K562 (cell line): ENCODE data around the gene TMEM86B. TPM values are rescaled to one million over a fixed set of nuclear protein-coding genes. Genes with fewer than 3 reads are reported as not detected.

Experiments
- ATAC-seq: fragments of 200-7000 bp; cut with Tn5 transposase; 3 replicates; pipeline ENCODE4 v1.9.1; 2020; ENCODE audit warnings: moderate library complexity
- BruUV-seq: library from RNA; stranded (reverse); fragments of 400-500 nt; replicated peaks from 2 replicates; lab custom pipeline; 2021; lab: Mats Ljungman, UMichigan
- CTCF ChIA-PET: fragments of 300-600 bp; formaldehyde crosslinking; extraction: SDS; loops from one replicate; lab custom pipeline; 2021; ENCODE audit warnings: low intra/inter-chr PET ratio; lab: Yijun Ruan, JAX
- POLR2A ChIA-PET: fragments of 300-600, 350-650 bp; sonication (Branson Sonifier 250); formaldehyde crosslinking; extraction: SDS; loops from one replicate; lab custom pipeline; 2021; ENCODE audit warnings: antibody characterized with exemption, inconsistent platforms; lab: Yijun Ruan, JAX
- DNase-seq, 4 experiments: peaks; one replicate each; pipeline versions ENCODE4 v3.0.0 to v3.0.0-alpha.2; 2011 to 2018; ENCODE audit warnings: low spot score in 3 of 4, mixed read lengths in 3 of 4; ENCODE audit errors: extremely low read depth in 1 of 4
- FAIRE-seq: peaks from 2 replicates; lab custom pipeline; 2011; peaks lifted over from hg19 to GRCh38; lab: Jason Lieb, UNC
- H2AFZ ChIP-seq: 2 replicates; pipeline ENCODE4 v1.6.0; 2011; ENCODE audit warnings: low read depth, low read length, control low read depth, inconsistent platforms
- H3K27ac ChIP-seq: fragments of 200-600 bp; 3 replicates; pipeline ENCODE4 v1.8.0; 2011; ENCODE audit warnings: low read depth, mild to moderate bottlenecking, control low read depth, inconsistent platforms, low read length, moderate library complexity, mixed read lengths; ENCODE audit errors: extremely low read depth
- H3K27me3 ChIP-seq, 2 experiments: fragments of 300-600 bp in 1 of 2; 2 replicates in 1 of 2; 3 replicates in 1 of 2; pipeline versions ENCODE4 v1.6.0 to v1.8.0; 2011; ENCODE audit warnings: inconsistent platforms in 2 of 2, low read length in 2 of 2, mild to moderate bottlenecking in 1 of 2, mixed read lengths in 1 of 2, moderate library complexity in 1 of 2; ENCODE audit not compliant: control insufficient read depth in 2 of 2, insufficient read depth in 2 of 2
- H3K36me3 ChIP-seq: fragments of 300-600 bp; 3 replicates; pipeline ENCODE4 v1.8.0; 2011; ENCODE audit warnings: mild to moderate bottlenecking, low read length, inconsistent platforms; ENCODE audit not compliant: control insufficient read depth, insufficient read depth
- H3K4me1 ChIP-seq, 2 experiments: fragments of 200-600 bp in 1 of 2; replicated peaks in 1 of 2; 2 replicates in 1 of 2; 3 replicates in 1 of 2; pipeline versions ENCODE4 v1.5.1 to v1.8.0; 2011; ENCODE audit warnings: inconsistent platforms in 2 of 2, low read length in 2 of 2, mild to moderate bottlenecking in 1 of 2, mixed read lengths in 1 of 2, moderate library complexity in 1 of 2; ENCODE audit not compliant: control insufficient read depth in 2 of 2, insufficient read depth in 2 of 2
- H3K4me2 ChIP-seq: 2 replicates; pipeline ENCODE4 v1.6.1; 2011; ENCODE audit warnings: low read length, control low read depth, inconsistent platforms, mixed read lengths; ENCODE audit not compliant: insufficient read depth
- H3K4me3 ChIP-seq: fragments of 200-600 bp; sonication (generic), shearing (Covaris generic); 2 replicates; pipeline ENCODE4 v1.5.1; 2016; ENCODE audit warnings: control low read depth, inconsistent platforms
- H3K79me2 ChIP-seq: fragments of 200-600 bp; 3 replicates; pipeline ENCODE4 v1.8.0; 2011; ENCODE audit warnings: low read length, inconsistent platforms; ENCODE audit not compliant: control insufficient read depth, insufficient read depth
- H3K9ac ChIP-seq, 2 experiments: 2 replicates each; pipeline versions ENCODE4 v1.6.0 to v1.6.1; 2011; ENCODE audit warnings: low read depth in 2 of 2, low read length in 2 of 2, control low read depth in 1 of 2, inconsistent platforms in 1 of 2, mild to moderate bottlenecking in 1 of 2, mixed read lengths in 1 of 2; ENCODE audit not compliant: insufficient read depth in 1 of 2
- H3K9me1 ChIP-seq: one replicate; pipeline ENCODE4 v1.6.0; 2011; ENCODE audit warnings: inconsistent platforms, mild to moderate bottlenecking, low read length, moderate library complexity; ENCODE audit not compliant: control insufficient read depth, insufficient read depth
- H3K9me3 ChIP-seq: replicated peaks from 2 replicates; pipeline ENCODE4 v1.5.1; 2011; ENCODE audit warnings: low read depth, low read length, inconsistent platforms; ENCODE audit not compliant: control insufficient read depth, insufficient read depth
- H4K20me1 ChIP-seq: replicated peaks from 2 replicates; pipeline ENCODE4 v1.6.1; 2011; ENCODE audit warnings: low read length, inconsistent platforms, mixed read lengths; ENCODE audit not compliant: control insufficient read depth, insufficient read depth
- ARID1B ChIP-seq: fragments of 450-650 bp; IDR thresholded peaks from 2 replicates; pipeline ENCODE4 v1.6.1; 2016; ENCODE audit warnings: antibody characterized with exemption, mild to moderate bottlenecking, inconsistent platforms
- BRD9 ChIP-seq: fragments of 450-650 bp; IDR thresholded peaks from 2 replicates; pipeline ENCODE4 v1.6.1; 2018; ENCODE audit warnings: low read depth; ENCODE audit not compliant: partially characterized antibody
- CHD1 ChIP-seq: fragments of 200-600 bp; sonication (generic); IDR thresholded peaks from one replicate; pipeline ENCODE4 v1.6.1; 2012; ENCODE audit warnings: mild to moderate bottlenecking, moderate library complexity, low read length, inconsistent platforms
- CLOCK ChIP-seq: fragments of 250-450 bp; sonication (Bioruptor Pico); IDR thresholded peaks from 2 replicates; pipeline ENCODE4 v1.4.0; 2020; ENCODE audit warnings: mild to moderate bottlenecking, moderate library complexity, borderline replicate concordance
- CREB3 ChIP-seq: fragments of 450-650 bp; conservative IDR thresholded peaks from 2 replicates; pipeline ENCODE4 v1.6.1; 2016; ENCODE audit warnings: missing genetic modification characterization, low read depth, mild to moderate bottlenecking, missing compliant biosample characterization, moderate library complexity
- ETV6 ChIP-seq, 3 experiments: fragments of 150-350 bp in 1 of 3; sonication (generic) in 1 of 3; formaldehyde crosslinking in 1 of 3; IDR thresholded peaks; 2 replicates each; pipeline versions ENCODE4 v1.6.1 to v1.8.0; 2014 to 2022; ENCODE audit warnings: borderline replicate concordance in 2 of 3, low read depth in 2 of 3, antibody characterized with exemption in 1 of 3, low read length in 1 of 3, mild to moderate bottlenecking in 1 of 3, missing genetic modification reagents in 1 of 3
- HNRNPK ChIP-seq: fragments of 200-400 bp; formaldehyde crosslinking; IDR thresholded peaks from one replicate; pipeline ENCODE4 v1.6.1; 2018; ENCODE audit warnings: mild to moderate bottlenecking, low read depth, low read length; ENCODE audit not compliant: poor library complexity, severe bottlenecking
- JUNB ChIP-seq: fragments of 450-650 bp; formaldehyde crosslinking; conservative IDR thresholded peaks from 2 replicates; pipeline ENCODE4 v1.4.0; 2020; ENCODE audit warnings: mild to moderate bottlenecking
- NFRKB ChIP-seq: fragments of 450-650 bp; IDR thresholded peaks from 2 replicates; pipeline ENCODE4 v1.6.1; 2016; ENCODE audit warnings: low read depth
- NR1H2 ChIP-seq: sonication (generic); formaldehyde crosslinking; IDR thresholded peaks from 2 replicates; pipeline ENCODE4 v1.4.0; 2020; ENCODE audit warnings: mild to moderate bottlenecking, missing genetic modification reagents
- RBM22 ChIP-seq: fragments of 200-400 bp; formaldehyde crosslinking; IDR thresholded peaks from 2 replicates; pipeline ENCODE4 v1.6.1; 2018; ENCODE audit warnings: low read length, low read depth; ENCODE audit not compliant: poor library complexity, severe bottlenecking
- THRAP3 ChIP-seq: fragments of 450-650 bp; IDR thresholded peaks from 2 replicates; pipeline ENCODE4 v1.6.1; 2016; ENCODE audit warnings: mild to moderate bottlenecking, inconsistent platforms, borderline replicate concordance
- ZBTB7A ChIP-seq: IDR thresholded peaks from 2 replicates; pipeline ENCODE4 v1.6.1; 2011; ENCODE audit warnings: low read depth, mild to moderate bottlenecking, low read length, moderate library complexity, borderline replicate concordance; ENCODE audit not compliant: control insufficient read depth
- ZNF184 ChIP-seq: sonication (generic); formaldehyde crosslinking; IDR thresholded peaks from 2 replicates; pipeline ENCODE4 v1.5.0; 2020; ENCODE audit warnings: missing genetic modification reagents
- ZNF224 ChIP-seq: sonication (generic); formaldehyde crosslinking; IDR thresholded peaks from 2 replicates; pipeline ENCODE4 v1.8.0; 2022; ENCODE audit warnings: mild to moderate bottlenecking, missing genetic modification reagents
- WGBS: fragments of 100-300 bp; shearing (Covaris generic); methylation state at CpG from one replicate; pipeline ENCODE4 v1.1.6; 2016; ENCODE audit warnings: low coverage, mixed read lengths; ENCODE audit not compliant: insufficient coverage; ENCODE audit errors: missing lambda C conversion rate; 5-methylcytosine and 5-hydroxymethylcytosine counted together
- in situ Hi-C: fragments of 300-500 bp; cut with MboI; formaldehyde crosslinking; loops from 4 replicates; pipeline ENCODE4 v1.15.0; 2018; ENCODE audit warnings: inconsistent platforms, mixed read lengths
- intact Hi-C: fragments of 100-400 bp; cut with micrococcal nuclease; formaldehyde crosslinking; loops from 2 replicates; pipeline ENCODE4 v1.14.2; 2022
- polyA plus RNA-seq, 8 experiments: library from polyadenylated mRNA; depleted of rRNA in 4 of 8; stranded (reverse) in 5 of 8; unstranded in 3 of 8; fragments of >200 nt; fragmentation: Nextera tagmentation in 2 of 8; fragmentation: Illumina TruSeq in 1 of 8; extraction: Ambion mirVana in 2 of 8; extraction: Trizol in 1 of 8; gene quantifications; 2 replicates each; pipeline versions ENCODE4 v1.2.1 to v1.2.3, GENCODE V29; 2011 to 2014; ENCODE audit warnings: inconsistent platforms in 1 of 8, missing spikeins in 1 of 8
- total RNA-seq, 7 experiments: library from RNA; depleted of rRNA in 6 of 7; stranded (reverse); fragments of >200 nt in 6 of 7; fragmentation: Illumina TruSeq in 2 of 7; extraction: Trizol in 2 of 7; gene quantifications; 2 replicates each; pipeline versions ENCODE4 v1.2.1 to v1.2.3, GENCODE V29; 2011 to 2021; ENCODE audit warnings: low replicate concordance in 1 of 7

The TMEM86B gene
- total and polyA plus RNA-seq, 9 of the 15 experiments (the other 6 are each of a cell fraction or from before 2014, with no cell fraction given): 0.28 to 7.9 (median 2.1) TPM

GRCh38 chr19:55270172-55270942 is 41.8 kb upstream of the TMEM86B start:
- ChIA-PET POLR2A (interaction anchor here (0.6 to 2.5 kb wide), 3 partner anchors 10 to 69 kb away, joined by 3 to 18 read pairs (median 4); partner anchors contain the start of genes KMT5C and PPP6R1), CTCF (no interaction called here)
- Histone ChIP-seq H3K9me3 (peaks cover 3% of the 10 kb centered on the region; the same call in 1 of the 2 replicates), H3K27ac (peak overlapping the region; percentile 23; the same call in 1 of the 3 replicates), H2AFZ (no peak overlapping the region), H3K9ac (peak overlapping the region in 1 of 2 experiments; percentile 68; a peak in 3 of 4 replicates), H3K4me1 (peaks cover 10 to 20% of the 10 kb centered on the region in 2 experiments; a peak in 4 of 5 replicates), H3K27me3 (no peaks in the 10 kb centered on the region), H3K4me2 (peak overlapping the region; percentile 53; the same call in 1 of the 2 replicates), H3K36me3 (peaks cover 40% of the 10 kb centered on the region; the same call in 2 of the 3 replicates), H4K20me1 (no peaks in the 10 kb centered on the region), H3K79me2 (0 out of 3 replicates have a peak, but pooled peaks cover 4% of the 10 kb centered on the region), H3K9me1 (no peaks in the 10 kb centered on the region), H3K4me3 (no peak overlapping the region)
- WGBS: 60% methylated on average over 24 of the region's 25 CpGs
- intact Hi-C loops: loop anchor here (5.0 kb wide), 1 partner anchor 53 kb away; no protein-coding TSS in a partner anchor
- in situ Hi-C loops: no loop called here
- peak; percentile 94 for ATAC-seq
- BruUV-seq: no TSS peak
- peak in 2 of 4 experiments; percentile 56 to 64 for DNase-seq
- FAIRE-seq: peak; percentile 69
- no peak for TF ChIP-seq NR1H2 (CRISPR knock-in tag)
- peak; percentile 44; the same call in 1 of the 2 replicates for TF ChIP-seq NFRKB
- TF ChIP-seq JUNB: no peak
- 0 out of 2 replicates have a peak, but pooled peaks have one; percentile 49 for TF ChIP-seq THRAP3
- no peak for TF ChIP-seq CLOCK (CRISPR knock-in tag)
- peak; percentile 78 for TF ChIP-seq ARID1B
- no peak for TF ChIP-seq ZBTB7A
- 0 out of 2 replicates have a peak, but pooled peaks have one; percentile 29 for TF ChIP-seq CREB3 (tag)
- no peak for TF ChIP-seq ZNF184 (CRISPR knock-in tag)
- TF ChIP-seq HNRNPK: no peak
- TF ChIP-seq ETV6 (IDR thresholded peaks at IDR 0.05; ENCODE audit: borderline replicate concordance in 1 of 2, low read depth in 2 of 2, low read length in 1 of 2): no peak
- TF ChIP-seq ETV6 (CRISPR knock-in tag; IDR thresholded peaks at IDR 0.05; ENCODE audit: borderline replicate concordance): no peak
- TF ChIP-seq CHD1: no peak
- no peak for TF ChIP-seq BRD9
- TF ChIP-seq ZNF224 (CRISPR knock-in tag): no peak
- no peak for TF ChIP-seq RBM22
